Calu3 (cell line): ENCODE data around the gene PRR29. TPM values are rescaled to one million over a fixed set of nuclear protein-coding genes. Genes with fewer than 3 reads are reported as not detected.
"Not testable (repeated sequence)": the region's sequence is repeated elsewhere in the genome, so short reads cannot be mapped to it uniquely, and the experiment has no call there.

Experiments
- BruUV-seq: library from RNA; stranded (reverse); fragments of 400-500 nt; replicated peaks from 2 replicates; lab custom pipeline; 2021; lab: Mats Ljungman, UMichigan
- CTCF ChIA-PET: fragments of 300-600 bp; sonication (Branson Sonifier 250); formaldehyde crosslinking; loops from one replicate; lab custom pipeline; 2022; ENCODE audit warnings: antibody characterized with exemption; lab: Charles Lee
- DNase-seq: peaks from one replicate; pipeline ENCODE4 v3.0.0; 2022
- H3K27ac Mint-ChIP-seq: one replicate; pipeline ENCODE4 v1.8.0; 2022; ENCODE audit warnings: mixed read lengths; ENCODE audit not compliant: unreplicated experiment
- H3K27me3 Mint-ChIP-seq: one replicate; pipeline ENCODE4 v1.8.0; 2022; ENCODE audit warnings: mixed read lengths; ENCODE audit not compliant: unreplicated experiment
- H3K36me3 Mint-ChIP-seq: one replicate; pipeline ENCODE4 v1.8.0; 2022; ENCODE audit warnings: mild to moderate bottlenecking, moderate library complexity, mixed read lengths; ENCODE audit not compliant: insufficient read depth, unreplicated experiment
- H3K4me1 Mint-ChIP-seq: one replicate; pipeline ENCODE4 v1.8.0; 2022; ENCODE audit warnings: mild to moderate bottlenecking, low read depth, mixed read lengths; ENCODE audit not compliant: unreplicated experiment
- H3K4me3 Mint-ChIP-seq: one replicate; pipeline ENCODE4 v1.8.0; 2022; ENCODE audit warnings: mild to moderate bottlenecking, low read depth, moderate library complexity, mixed read lengths; ENCODE audit not compliant: unreplicated experiment
- H3K9me3 Mint-ChIP-seq: one replicate; pipeline ENCODE4 v1.8.0; 2022; ENCODE audit warnings: low read depth, mixed read lengths; ENCODE audit not compliant: unreplicated experiment
- CTCF ChIP-seq: fragments of 200-600 bp; IDR thresholded peaks from one replicate; pipeline ENCODE4 v1.8.0; 2022; ENCODE audit warnings: antibody characterized with exemption; ENCODE audit not compliant: unreplicated experiment
- intact Hi-C: fragments of 100-400 bp; cut with micrococcal nuclease; formaldehyde crosslinking; loops from one replicate; pipeline ENCODE4 v1.10.0; 2022; ENCODE audit not compliant: unreplicated experiment
- total RNA-seq: library from RNA; stranded (reverse); gene quantifications from 2 replicates; pipeline ENCODE4 v1.2.3, GENCODE V29; 2022

Gene PRR29
- total RNA-seq, 1 experiment from 2014 or later, result 0.61 TPM

- H3K27ac Mint-ChIP-seq, result no peak overlapping the region
- no peak for DNase-seq
- no peak overlapping the region for H3K4me3 Mint-ChIP-seq
- H3K27me3 Mint-ChIP-seq, result no peaks in the 10 kb centered on the region
- H3K4me1 Mint-ChIP-seq, result peaks cover 13% of the 10 kb centered on the region
- no peak for TF ChIP-seq CTCF
- intact Hi-C loops, result no loop called here
- no peaks in the 10 kb centered on the region for H3K9me3 Mint-ChIP-seq
- H3K36me3 Mint-ChIP-seq, result no peaks in the 10 kb centered on the region
- CTCF ChIA-PET, result interaction anchor here (0.6 kb wide), 1 partner anchor 1567 kb away, joined by 9 read pairs; no protein-coding TSS in a partner anchor
- no TSS peak for BruUV-seq
Measured at GRCh38 chr17:64016974-64017373, 18.8 kb downstream of the PRR29 start.

GRCh38 chr17:64017381-64017980 lies 19.3 kb downstream of the PRR29 start:
- intact Hi-C loops, result no loop called here

GRCh38 chr17:64019551-64019961 lies 21.4 kb downstream of the PRR29 start:
- H3K27ac Mint-ChIP-seq, H3K36me3 Mint-ChIP-seq, H3K4me1 Mint-ChIP-seq, DNase-seq, intact Hi-C loops, H3K27me3 Mint-ChIP-seq, H3K9me3 Mint-ChIP-seq, BruUV-seq: not testable (repeated sequence)
- peak overlapping the region; percentile 51 for H3K4me3 Mint-ChIP-seq
- CTCF ChIA-PET, result interaction anchor here (1.8 kb wide), 1 partner anchor 114 kb away, joined by 7 read pairs; no protein-coding TSS in a partner anchor

More at GRCh38 chr17:64017381-64017980, 19.3 kb downstream of the PRR29 start:
- Mint-ChIP-seq H3K9me3 (no peaks in the 10 kb centered on the region), H3K4me3 (no peak overlapping the region), H3K36me3 (no peaks in the 10 kb centered on the region), H3K4me1 (peaks cover 13% of the 10 kb centered on the region), H3K27me3 (no peaks in the 10 kb centered on the region), H3K27ac (no peak overlapping the region)
- BruUV-seq, result no TSS peak
- TF ChIP-seq CTCF, result peak; percentile 35
- DNase-seq, result no peak
- CTCF ChIA-PET, result interaction anchor here (0.6 kb wide), 1 partner anchor 1567 kb away, joined by 9 read pairs; no protein-coding TSS in a partner anchor

- CTCF ChIA-PET, result interaction anchor here (0.6 to 1.8 kb wide), 5 partner anchors 11 to 159 kb away, joined by 3 to 7 read pairs (median 4); no protein-coding TSS in a partner anchor
- TF ChIP-seq CTCF, result no peak
- BruUV-seq, result TSS peak; percentile 69
- Mint-ChIP-seq H3K27me3 (no peaks in the 10 kb centered on the region), H3K9me3 (no peaks in the 10 kb centered on the region), H3K4me3 (peak within 1 kb of the TSS; percentile 51), H3K27ac (no peak within 1 kb of the TSS), H3K4me1 (no peaks in the 10 kb centered on the region), H3K36me3 (no peaks in the 10 kb centered on the region)
- intact Hi-C loops, result no loop called here
- DNase-seq, result no peak
Measured at GRCh38 chr17:64020056-64020766, 22.1 kb downstream of the PRR29 start, which contains the start of gene ICAM2. Gene ICAM2 (minus strand): TSS chr17:64020633. CDS start chr17:64006691, 13,942 bp downstream.
